H1 (cell line): ENCODE results near the gene EIF4EBP2. TPM values are rescaled to one million over a fixed set of nuclear protein-coding genes. Genes with fewer than 3 reads are reported as not detected.
A peak's percentile ranks its signal among the peaks of the same experiment; 100 is the strongest.

Source experiments
- CTCF ChIA-PET: fragments of 300-600 bp; sonication (Branson Sonifier 250); formaldehyde crosslinking; loops from one replicate; lab custom pipeline; 2021; ENCODE audit not compliant: partially characterized antibody; lab: Charles Lee
- POLR2A ChIA-PET: fragments of 300-600 bp; sonication (Branson Sonifier 250); formaldehyde crosslinking; loops from one replicate; lab custom pipeline; 2021; ENCODE audit warnings: inconsistent platforms; ENCODE audit not compliant: partially characterized antibody; lab: Charles Lee
- DNase-seq, 2 experiments: peaks; one replicate each; pipeline versions ENCODE4 v3.0.0 to v3.0.0-alpha.2; 2010 to 2022; ENCODE audit warnings: low spot score in 2 of 2, low read depth in 1 of 2, mixed read lengths in 1 of 2
- FAIRE-seq: peaks from 2 replicates; lab custom pipeline; 2011; peaks lifted over from hg19 to GRCh38; lab: Jason Lieb, UNC
- H2AFZ ChIP-seq: 2 replicates; pipeline ENCODE4 v1.8.1; 2012; ENCODE audit warnings: low read length, inconsistent platforms
- H2AK5ac ChIP-seq: 2 replicates; pipeline ENCODE4 v1.6.1; 2013; ENCODE audit warnings: low read depth, low read length
- H2BK120ac ChIP-seq: replicated peaks from 2 replicates; pipeline ENCODE3; 2013; ENCODE audit warnings: low read depth, low read length, inconsistent platforms
- H2BK12ac ChIP-seq: 2 replicates; pipeline ENCODE4 v1.6.1; 2013; ENCODE audit warnings: low read depth, low read length
- H2BK15ac ChIP-seq: 2 replicates; pipeline ENCODE4 v1.6.1; 2013; ENCODE audit warnings: low read length
- H2BK20ac ChIP-seq: 2 replicates; pipeline ENCODE4 v1.6.1; 2013; ENCODE audit warnings: low read length
- H2BK5ac ChIP-seq: 2 replicates; pipeline ENCODE4 v1.6.1; 2013; ENCODE audit warnings: low read depth, low read length
- H3K14ac ChIP-seq: 2 replicates; pipeline ENCODE4 v1.6.1; 2013; ENCODE audit warnings: inconsistent platforms; ENCODE audit not compliant: insufficient read length
- H3K18ac ChIP-seq: 2 replicates; pipeline ENCODE4 v1.6.1; 2013; ENCODE audit warnings: low read length; ENCODE audit errors: extremely low read depth
- H3K23ac ChIP-seq: 2 replicates; pipeline ENCODE4 v1.6.1; 2013; ENCODE audit warnings: inconsistent platforms; ENCODE audit not compliant: insufficient read length
- H3K23me2 ChIP-seq: 2 replicates; pipeline ENCODE4 v1.6.1; 2013; ENCODE audit warnings: low read depth, low read length
- H3K27ac ChIP-seq: 2 replicates; pipeline ENCODE4 v1.6.1; 2011; ENCODE audit warnings: low read depth, low read length, inconsistent platforms
- H3K27me3 ChIP-seq, 4 experiments: replicated peaks in 1 of 4; 1 replicate in 1 of 4; 2 replicates in 3 of 4; pipeline versions ENCODE4 v1.6.1 to v1.8.1; 2011 to 2013; ENCODE audit warnings: low read length in 3 of 4, mild to moderate bottlenecking in 3 of 4, inconsistent platforms in 2 of 4, mixed read lengths in 2 of 4, moderate library complexity in 1 of 4; ENCODE audit not compliant: control insufficient read depth in 3 of 4, insufficient read depth in 3 of 4; ENCODE audit errors: extremely low read depth in 1 of 4
- H3K36me3 ChIP-seq, 4 experiments: 2 replicates each; pipeline versions ENCODE4 v1.6.1 to v1.8.1; 2011 to 2013; ENCODE audit warnings: mild to moderate bottlenecking in 4 of 4, low read length in 3 of 4, moderate library complexity in 2 of 4, control low read depth in 1 of 4, inconsistent platforms in 1 of 4; ENCODE audit not compliant: insufficient read depth in 4 of 4, control insufficient read depth in 2 of 4
- H3K4ac ChIP-seq: replicated peaks from 2 replicates; pipeline ENCODE3; 2013; ENCODE audit warnings: low read length, low read depth, mixed read lengths, inconsistent platforms; ENCODE audit not compliant: insufficient read length
- H3K4me1 ChIP-seq, 4 experiments: replicated peaks in 1 of 4; 1 replicate in 1 of 4; 2 replicates in 3 of 4; pipeline versions ENCODE4 v1.6.1 to v1.8.1; 2011 to 2013; ENCODE audit warnings: low read length in 3 of 4, inconsistent platforms in 2 of 4, mixed read lengths in 1 of 4; ENCODE audit not compliant: insufficient read depth in 4 of 4, control insufficient read depth in 3 of 4
- H3K4me2 ChIP-seq, 2 experiments: 2 replicates each; pipeline versions ENCODE4 v1.6.1 to v1.8.1; 2011 to 2013; ENCODE audit warnings: low read depth in 2 of 2, low read length in 2 of 2, control low read depth in 1 of 2, inconsistent platforms in 1 of 2, mild to moderate bottlenecking in 1 of 2; ENCODE audit not compliant: insufficient read depth in 1 of 2
- H3K4me3 ChIP-seq, 4 experiments: fragments of 200-600, 300-600 bp in 1 of 4; sonication (generic), shearing (Covaris generic), sonication (Bioruptor Twin) in 1 of 4; 2 replicates each; pipeline versions ENCODE4 v1.5.1 to v1.8.1; 2011 to 2016; ENCODE audit warnings: low read length in 4 of 4, low read depth in 3 of 4, control low read depth in 2 of 4, inconsistent platforms in 2 of 4, mild to moderate bottlenecking in 2 of 4, mixed read lengths in 1 of 4, moderate library complexity in 1 of 4; ENCODE audit not compliant: insufficient read depth in 2 of 4; ENCODE audit errors: extremely low read depth in 1 of 4
- H3K56ac ChIP-seq: replicated peaks from 2 replicates; pipeline ENCODE3; 2013; ENCODE audit warnings: low read depth, mild to moderate bottlenecking, mixed read lengths, low read length, inconsistent platforms; ENCODE audit not compliant: insufficient read length
- H3K79me1 ChIP-seq: 2 replicates; pipeline ENCODE4 v1.6.1; 2013; ENCODE audit warnings: low read depth, low read length, control low read depth
- H3K79me2 ChIP-seq, 2 experiments: 2 replicates each; pipeline versions ENCODE4 v1.6.1 to v1.8.1; 2012 to 2013; ENCODE audit warnings: low read length in 2 of 2, mild to moderate bottlenecking in 2 of 2, inconsistent platforms in 1 of 2; ENCODE audit not compliant: insufficient read depth in 2 of 2, control insufficient read depth in 1 of 2
- H3K9ac ChIP-seq, 4 experiments: replicated peaks in 1 of 4; 1 replicate in 1 of 4; 2 replicates in 3 of 4; pipeline versions ENCODE4 v1.6.1 to v1.8.1; 2011 to 2013; ENCODE audit warnings: low read depth in 3 of 4, low read length in 3 of 4, control low read depth in 2 of 4, mild to moderate bottlenecking in 2 of 4, moderate library complexity in 2 of 4, inconsistent platforms in 1 of 4; ENCODE audit errors: extremely low read depth in 1 of 4
- H3K9me3 ChIP-seq, 2 experiments: 2 replicates each; pipeline versions ENCODE4 v1.6.1 to v1.8.1; 2012 to 2013; ENCODE audit warnings: mild to moderate bottlenecking in 2 of 2, moderate library complexity in 2 of 2, control low read depth in 1 of 2, inconsistent platforms in 1 of 2, low read depth in 1 of 2, low read length in 1 of 2, mixed read lengths in 1 of 2; ENCODE audit not compliant: insufficient read depth in 2 of 2
- H4K20me1 ChIP-seq, 2 experiments: replicated peaks in 1 of 2; 2 replicates each; pipeline versions ENCODE3 to v1.8.1; 2011 to 2013; ENCODE audit warnings: inconsistent platforms in 2 of 2, low read length in 2 of 2, mild to moderate bottlenecking in 1 of 2; ENCODE audit not compliant: insufficient read depth in 2 of 2, control insufficient read depth in 1 of 2
- H4K5ac ChIP-seq: 2 replicates; pipeline ENCODE4 v1.6.1; 2013; ENCODE audit warnings: low read length, low read depth, mixed read lengths, inconsistent platforms; ENCODE audit not compliant: insufficient read length
- H4K8ac ChIP-seq: 2 replicates; pipeline ENCODE4 v1.8.0; 2013; ENCODE audit warnings: mild to moderate bottlenecking, moderate library complexity, low read length, inconsistent platforms; ENCODE audit not compliant: insufficient read depth; ENCODE audit errors: extremely low read depth
- H4K91ac ChIP-seq: replicated peaks from 2 replicates; pipeline ENCODE3; 2013; ENCODE audit warnings: low read length, mixed read lengths, inconsistent platforms; ENCODE audit not compliant: insufficient read length
- CHD1 ChIP-seq: IDR thresholded peaks from 2 replicates; pipeline ENCODE4 v1.6.1; 2012; ENCODE audit warnings: low read depth, low read length, improper control_type of control experiment
- CREB1 ChIP-seq: IDR thresholded peaks from 2 replicates; pipeline ENCODE4 v1.6.1; 2012; ENCODE audit warnings: inconsistent platforms
- CTBP2 ChIP-seq: IDR thresholded peaks from 2 replicates; pipeline ENCODE4 v1.7.0; 2011; ENCODE audit warnings: borderline replicate concordance, mild to moderate bottlenecking, moderate library complexity, mixed read lengths, low read length; ENCODE audit not compliant: insufficient read depth, insufficient read length
- EGR1 ChIP-seq: IDR thresholded peaks from 2 replicates; pipeline ENCODE4 v1.6.1; 2011; ENCODE audit warnings: low read depth, low read length, borderline replicate concordance
- HDAC2 ChIP-seq, 2 experiments: fragments of 300-600 bp in 1 of 2; sonication (generic) in 1 of 2; IDR thresholded peaks; 2 replicates each; pipeline ENCODE4 v1.6.1; 2011 to 2012; ENCODE audit warnings: low read depth in 2 of 2, low read length in 2 of 2, mild to moderate bottlenecking in 2 of 2, moderate library complexity in 2 of 2, borderline replicate concordance in 1 of 2, inconsistent platforms in 1 of 2
- KDM4A ChIP-seq: IDR thresholded peaks from one replicate; pipeline ENCODE4 v1.7.1; 2012; ENCODE audit warnings: low read depth, mild to moderate bottlenecking, moderate library complexity, low read length, inconsistent platforms; ENCODE audit not compliant: severe bottlenecking
- RXRA ChIP-seq: IDR thresholded peaks from 2 replicates; pipeline ENCODE4 v1.6.1; 2011; ENCODE audit warnings: low read depth, mild to moderate bottlenecking, low read length, moderate library complexity; ENCODE audit not compliant: insufficient read depth
- TBP ChIP-seq: IDR thresholded peaks from 2 replicates; pipeline ENCODE4 v1.6.1; 2011; ENCODE audit warnings: low read depth, low read length, improper control_type of control experiment
- TCF12 ChIP-seq: IDR thresholded peaks from 2 replicates; pipeline ENCODE4 v1.6.1; 2011; ENCODE audit warnings: low read depth, mild to moderate bottlenecking, low read length
- WGBS, 2 experiments: shearing (Covaris generic) in 1 of 2; methylation state at CpG; one replicate each; pipeline versions ENCODE4 v1.1.6 to v1.1.7; 2013 to 2015; ENCODE audit warnings: low lambda C conversion rate in 2 of 2, mixed read lengths in 2 of 2, inconsistent platforms in 1 of 2, low coverage in 1 of 2, missing lambda C conversion rate in 1 of 2; ENCODE audit not compliant: insufficient replicate concordance in 2 of 2, insufficient coverage in 1 of 2, insufficient read length in 1 of 2; ENCODE audit errors: extremely low coverage in 1 of 2, missing lambda C conversion rate in 1 of 2; 5-methylcytosine and 5-hydroxymethylcytosine counted together
- polyA plus RNA-seq, 7 experiments: library from polyadenylated mRNA; depleted of rRNA in 3 of 7; stranded (reverse) in 5 of 7; unstranded in 2 of 7; fragments of >200 nt in 5 of 7; fragments of 200-250 nt in 2 of 7; gene quantifications; 1 replicate in 5 of 7; 2 replicates in 1 of 7; 4 replicates in 1 of 7; pipeline versions ENCODE4 v1.2.1 to v1.2.3, GENCODE V29; 2011 to 2013; ENCODE audit warnings: missing spikeins in 2 of 7, mixed read lengths in 2 of 7
- total RNA-seq: library from RNA; stranded (reverse); fragmentation: NEBNext Ultra II Directional; extraction: Animal tissue kit (Norgen Biotek cat#: 25700); gene quantifications from 2 replicates; pipeline ENCODE4 v1.2.1, GENCODE V29; 2021
- TF ChIP-seq, protein P1 (sequence below): IDR thresholded peaks from 2 replicates; pipeline ENCODE4 v1.6.1; 2012; ENCODE audit warnings: inconsistent platforms

The EIF4EBP2 gene
- total and polyA plus RNA-seq, 2 of the 8 experiments (the other 6 are each of a cell fraction or from before 2014, with no cell fraction given), result 55.3 to 144 TPM

DNA sequence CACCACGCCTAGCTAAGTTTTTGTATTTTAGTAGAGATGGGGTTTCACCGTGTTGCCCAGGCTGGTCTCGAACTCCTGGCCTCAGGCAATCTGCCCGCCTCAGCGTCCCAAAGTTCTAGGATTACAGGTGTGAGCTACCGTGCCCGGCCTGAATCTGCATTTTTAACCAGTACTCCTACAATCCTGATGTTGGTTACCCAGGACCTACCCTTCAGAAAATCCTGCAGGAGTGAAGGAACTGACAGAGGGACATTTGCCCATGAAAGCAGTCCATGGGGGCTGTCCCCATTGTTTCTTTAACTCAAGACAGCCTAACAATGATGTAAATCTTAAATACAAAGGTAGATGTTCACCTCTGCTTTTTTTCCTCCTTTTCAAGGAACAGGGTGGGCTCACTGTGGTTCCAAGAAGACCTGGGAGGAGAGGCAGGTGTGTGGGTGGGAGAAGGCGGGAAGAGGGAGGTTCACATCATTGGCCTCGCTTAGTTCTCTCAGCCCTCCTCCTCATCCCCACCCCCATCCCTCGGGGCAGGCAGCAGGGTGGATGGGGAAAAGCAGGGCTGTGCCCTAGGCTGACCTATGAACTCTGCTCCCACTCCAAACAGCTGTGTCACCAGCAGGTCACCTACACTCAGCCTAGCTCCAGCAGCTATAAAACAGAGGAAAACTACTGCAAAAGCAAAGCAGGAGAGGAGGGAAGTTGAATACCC lies 35.0 kb upstream of the EIF4EBP2 start:
- Histone ChIP-seq H3K23me2 (no peaks in the 10 kb centered on the region), H3K9ac (no peak overlapping the region)
- DNase-seq, result no peak
- TF ChIP-seq RXRA (peak; percentile 73; the same call in 1 of the 2 replicates), HDAC2 (IDR thresholded peaks at IDR 0.05; ENCODE audit: borderline replicate concordance in 1 of 2, low read depth in 2 of 2, low read length in 2 of 2) (peak in 1 of 2 experiments; percentile 24; a peak in 1 of 4 replicates), CREB1 (no peak), CHD1 (no peak), TBP (peak; percentile 63), KDM4A (no peak), CTBP2 (peak; percentile 42), EGR1 (peak; percentile 68), TCF12 (0 out of 2 replicates have a peak, but pooled peaks have one; percentile 26)
- TF ChIP-seq, protein P1, sequence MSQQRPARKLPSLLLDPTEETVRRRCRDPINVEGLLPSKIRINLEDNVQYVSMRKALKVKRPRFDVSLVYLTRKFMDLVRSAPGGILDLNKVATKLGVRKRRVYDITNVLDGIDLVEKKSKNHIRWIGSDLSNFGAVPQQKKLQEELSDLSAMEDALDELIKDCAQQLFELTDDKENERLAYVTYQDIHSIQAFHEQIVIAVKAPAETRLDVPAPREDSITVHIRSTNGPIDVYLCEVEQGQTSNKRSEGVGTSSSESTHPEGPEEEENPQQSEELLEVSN, result peak; percentile 83

More for the DNA sequence above, 35.0 kb upstream of the EIF4EBP2 start:
- H3K36me3 ChIP-seq, result no peaks in the 10 kb centered on the region
- no peak overlapping the region for H3K4me3 ChIP-seq
- H3K79me2 ChIP-seq, result no peaks in the 10 kb centered on the region; a peak in 1 of 4 replicates
- CTCF ChIA-PET, result interaction anchor here (0.6 to 18.1 kb wide), 8 partner anchors 9 to 147 kb away, joined by 3 to 329 read pairs (median 4); no protein-coding TSS in a partner anchor
- peak overlapping the region; percentile 19 to 22; a peak in 1 of 4 replicates for H3K4me2 ChIP-seq
- WGBS, 2 experiments, result 28% methylated on average over 10 of the region's 10 CpGs; no CpG with 5 or more reads in 1 of the 2 experiments
- no peaks in the 10 kb centered on the region; the same call in 1 of the 2 replicates for H3K79me1 ChIP-seq
- no peaks in the 10 kb centered on the region for H3K9me3 ChIP-seq
- H3K27me3 ChIP-seq, result no peaks in the 10 kb centered on the region
- no peak overlapping the region for H4K8ac ChIP-seq
- H4K91ac ChIP-seq, result no peak overlapping the region
- H3K14ac ChIP-seq, result no peak overlapping the region
- H3K27ac ChIP-seq, result peak overlapping the region; percentile 8; the same call in 1 of the 2 replicates
- no peak overlapping the region for H2BK120ac ChIP-seq
- no peak overlapping the region for H2AK5ac ChIP-seq
- no peak overlapping the region for H2BK12ac ChIP-seq
- H3K56ac ChIP-seq, result no peak overlapping the region
- peak; percentile 42 for FAIRE-seq
- H4K5ac ChIP-seq, result no peak overlapping the region
- H2BK15ac ChIP-seq, result peak overlapping the region; percentile 48; the same call in 1 of the 2 replicates
- H2BK20ac ChIP-seq, result peak overlapping the region; percentile 51; the same call in 1 of the 2 replicates
- no peak overlapping the region for H2BK5ac ChIP-seq
- H3K4ac ChIP-seq, result no peak overlapping the region
- peaks cover 3 to 18% (median 4%) of the 10 kb centered on the region in 4 experiments; a peak in 5 of 7 replicates for H3K4me1 ChIP-seq
- H3K23ac ChIP-seq, result no peak overlapping the region
- peaks cover 0 to 5% of the 10 kb centered on the region in 2 experiments for H4K20me1 ChIP-seq
- no peak overlapping the region for H3K18ac ChIP-seq
- no peak overlapping the region for H2AFZ ChIP-seq
- POLR2A ChIA-PET, result interaction anchor here (0.7 to 1.7 kb wide), 2 partner anchors 21 to 162 kb away, joined by 3 read pairs; no protein-coding TSS in a partner anchor
